ENCODE measurements around the gene TMEM204. TPM values are rescaled to one million over a fixed set of nuclear protein-coding genes. Genes with fewer than 3 reads are reported as not detected.
"Not testable (repeated sequence)": the region's sequence is repeated elsewhere in the genome, so short reads cannot be mapped to it uniquely, and the experiment has no call there.

Gene TMEM204
- total RNA-seq, 1 donor from 2014 or later = 3.7 TPM

DNA sequence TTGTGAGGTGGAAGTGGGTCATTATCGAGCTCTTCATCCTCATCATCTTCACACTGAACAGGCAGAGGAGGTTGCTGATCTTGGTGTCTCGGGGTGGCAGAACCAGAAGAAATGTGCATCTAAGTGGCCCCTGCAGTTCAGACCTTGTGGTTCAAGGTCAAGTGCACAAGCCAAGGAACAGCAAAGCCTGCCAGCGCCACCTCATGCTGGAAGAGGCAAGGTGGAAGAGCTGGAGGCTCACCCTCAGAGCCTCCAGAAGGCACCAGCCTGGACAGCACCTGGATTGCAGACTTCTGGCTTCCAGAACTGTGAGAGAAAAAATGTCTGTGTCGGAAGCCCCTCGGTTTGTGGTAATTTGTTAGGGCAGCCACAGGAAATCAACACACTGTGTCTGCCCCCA is 45.7 kb downstream of the TMEM204 start:
- FAIRE-seq = no peak
- no peak for DNase-seq (ENCODE audit: low spot score in 2 of 2)

DNA sequence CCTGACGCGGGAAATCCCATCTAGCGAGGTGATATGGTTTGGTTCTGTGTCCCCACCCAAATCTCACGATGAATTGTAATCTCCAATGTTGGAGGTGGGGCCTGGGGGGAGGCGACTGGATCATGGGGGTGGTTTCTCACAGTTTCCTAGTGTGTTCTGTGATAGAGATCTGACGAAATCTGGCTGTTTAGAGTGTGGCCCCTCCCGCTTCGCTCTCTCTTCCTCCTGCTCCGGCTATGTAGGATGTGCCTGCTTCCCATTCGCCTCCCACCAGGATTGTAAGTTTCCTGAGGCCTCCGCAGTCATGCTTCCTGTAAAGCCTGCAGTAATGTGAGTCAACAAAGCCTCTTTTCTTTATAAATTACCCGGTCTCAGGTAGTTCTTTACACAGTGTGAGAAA is 46.8 kb downstream of the TMEM204 start:
- no peak for FAIRE-seq

DNA sequence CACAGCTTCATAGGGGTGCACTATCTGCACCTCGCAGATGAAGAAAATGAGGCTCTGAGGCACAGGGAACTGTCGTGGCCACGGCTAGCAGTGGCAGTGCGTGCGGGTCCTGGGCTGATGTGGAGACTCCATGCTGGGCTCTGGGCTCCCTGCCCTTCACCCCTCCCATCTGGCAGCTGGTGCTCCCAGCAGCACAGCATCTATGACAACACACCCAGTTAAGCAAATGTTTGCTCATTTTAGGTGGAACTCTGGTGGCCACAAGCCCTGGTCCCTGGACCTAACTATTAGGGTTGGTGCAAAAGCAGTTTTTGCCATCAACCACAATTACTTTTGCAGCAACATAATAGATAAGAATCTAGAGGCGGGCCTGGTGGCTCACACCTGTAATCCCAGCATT is 47.5 kb downstream of the TMEM204 start:
- FAIRE-seq (no peak), DNase-seq (ENCODE audit: low spot score in 2 of 2) (no peak)

More for the DNA sequence above, 46.8 kb downstream of the TMEM204 start:
- DNase-seq (ENCODE audit: low spot score in 2 of 2) = no peak

GRCh38 chr16:1581804-1582203 is 48.3 kb downstream of the TMEM204 start:
- DNase-seq (ENCODE audit: low spot score in 2 of 2) (no peak), FAIRE-seq (no peak)

- FAIRE-seq (no peak), DNase-seq (ENCODE audit: low spot score in 2 of 2) (no peak)
Observed at GRCh38 chr16:1583180-1583579, 49.7 kb downstream of the TMEM204 start.

DNA sequence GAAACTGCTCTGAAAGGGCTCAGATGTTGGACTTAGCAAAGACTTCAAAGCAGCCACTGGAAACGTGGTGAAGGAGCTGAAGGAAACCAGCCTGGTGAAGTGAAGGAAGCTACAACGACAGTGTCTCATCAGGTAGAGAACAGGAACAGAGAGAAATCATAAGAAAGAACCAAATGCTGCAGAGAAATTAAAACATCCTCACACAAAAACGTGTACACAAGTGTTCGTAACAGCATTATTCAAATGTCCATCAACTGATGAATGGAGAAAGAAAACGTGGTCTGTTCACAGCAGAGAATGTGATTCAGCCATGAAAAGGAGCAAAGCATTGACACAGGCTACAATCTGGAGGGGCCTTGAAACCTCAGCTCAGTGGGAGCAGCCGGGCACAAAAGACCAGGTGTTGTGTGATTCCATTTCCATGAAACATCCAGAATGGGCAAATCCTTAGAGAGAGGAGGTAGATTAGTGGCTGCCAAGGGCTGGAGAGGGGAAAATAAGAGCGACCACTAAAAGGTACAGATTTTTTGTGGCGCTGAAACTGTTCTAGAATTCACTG is 51.5 kb downstream of the TMEM204 start:
- DNase-seq (ENCODE audit: low spot score in 2 of 2) = no peak

GRCh38 chr16:1590366-1590765 is 56.9 kb downstream of the TMEM204 start:
- DNase-seq (ENCODE audit: low spot score in 2 of 2) (no peak), FAIRE-seq (no peak)

More for the DNA sequence above, 51.5 kb downstream of the TMEM204 start:
- no peak for FAIRE-seq

- FAIRE-seq = no peak
Observed at GRCh38 chr16:1590930-1591705, 57.7 kb downstream of the TMEM204 start.

GRCh38 chr16:1592446-1592845 is 59.0 kb downstream of the TMEM204 start:
- FAIRE-seq (no peak), DNase-seq (ENCODE audit: low spot score in 2 of 2) (no peak)

More at GRCh38 chr16:1590930-1591705, 57.7 kb downstream of the TMEM204 start:
- DNase-seq (ENCODE audit: low spot score in 2 of 2) = no peak

DNA sequence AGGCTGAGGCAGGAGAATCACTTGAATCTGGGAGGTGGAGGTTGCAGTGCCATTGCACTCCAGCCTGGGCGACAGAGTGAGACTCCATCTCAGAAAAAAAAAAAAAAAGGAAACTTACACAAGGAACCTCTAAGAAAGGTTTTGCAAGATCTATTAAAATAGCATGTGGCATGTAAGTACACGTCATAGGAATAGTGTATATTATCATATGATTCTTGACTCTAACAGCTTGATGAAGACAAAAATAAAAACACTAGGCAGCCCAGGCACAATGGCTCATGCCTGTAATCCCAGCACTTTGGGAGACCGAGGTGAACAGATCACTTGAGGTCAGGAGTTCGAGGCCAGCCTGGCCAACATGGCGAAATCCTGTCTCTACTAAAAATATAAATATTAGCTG is 62.0 kb downstream of the TMEM204 start:
- FAIRE-seq; DNase-seq (ENCODE audit: low spot score in 2 of 2): not testable (repeated sequence)

DNA sequence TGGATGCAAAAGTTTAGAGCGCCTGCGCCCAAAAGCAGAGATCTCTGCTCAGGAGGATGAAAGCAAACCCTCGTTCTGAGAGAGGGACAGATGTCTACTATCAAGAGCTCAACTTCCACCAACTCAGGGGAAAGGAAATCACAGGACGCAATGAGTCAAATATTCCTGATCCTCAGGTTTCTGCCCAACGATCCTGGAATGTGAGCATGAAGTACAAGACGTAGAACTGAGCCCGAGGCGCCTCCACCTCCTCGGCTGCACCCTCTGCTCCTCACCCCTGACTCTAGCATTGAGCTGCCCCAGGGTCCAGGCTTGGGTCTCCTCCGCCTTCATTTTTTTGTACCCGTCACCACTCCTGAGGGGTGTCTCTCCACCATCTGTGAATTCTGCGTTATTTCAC is 63.0 kb downstream of the TMEM204 start:
- no peak for DNase-seq (ENCODE audit: low spot score in 2 of 2)
- FAIRE-seq = no peak

- no peak for FAIRE-seq
Observed at GRCh38 chr16:1597154-1597553, 63.7 kb downstream of the TMEM204 start.

DNA sequence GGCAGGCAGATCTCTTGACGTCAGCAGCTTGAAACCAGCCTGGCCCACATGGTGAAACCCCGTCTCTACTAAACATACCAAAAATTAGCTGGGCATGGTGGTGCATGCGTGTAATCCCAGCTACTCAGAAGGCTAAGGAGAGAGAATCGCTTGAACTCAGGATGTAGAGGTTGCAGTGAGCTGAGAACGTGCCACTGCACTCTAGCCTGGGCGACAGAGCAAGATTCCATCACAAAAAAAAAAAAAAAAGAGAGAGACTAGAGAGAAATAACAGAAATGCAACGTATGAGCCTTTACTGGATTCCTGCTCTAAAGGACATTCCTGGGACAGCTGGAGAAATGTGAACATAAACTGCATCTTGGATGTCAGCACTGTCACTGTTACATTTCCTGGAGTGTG is 67.6 kb downstream of the TMEM204 start:
- DNase-seq (ENCODE audit: low spot score in 2 of 2) (no peak), FAIRE-seq (no peak)

More at GRCh38 chr16:1597154-1597553, 63.7 kb downstream of the TMEM204 start:
- DNase-seq (ENCODE audit: low spot score in 2 of 2) = no peak

GRCh38 chr16:1601489-1601888 is 68.0 kb downstream of the TMEM204 start:
- no peak for DNase-seq (ENCODE audit: low spot score in 2 of 2)
- FAIRE-seq = no peak

GRCh38 chr16:1602285-1602684 is 68.8 kb downstream of the TMEM204 start:
- FAIRE-seq = no peak
- DNase-seq (ENCODE audit: low spot score in 2 of 2) = no peak

Other genes with a start within 250 kb of the TMEM204 start
- gene UBE2I, start 224.0 kb upstream of the TMEM204 start, total RNA-seq = 48.5 TPM
- 11.4 TPM for gene BAIAP3, start 200.0 kb upstream of the TMEM204 start, total RNA-seq
- 39.5 TPM for gene TSR3, start 181.8 kb upstream of the TMEM204 start, total RNA-seq
- 17.9 TPM for gene GNPTG, start 181.7 kb upstream of the TMEM204 start, total RNA-seq
- 8.2 TPM for gene UNKL, start 119.0 kb upstream of the TMEM204 start, total RNA-seq
- gene UQCC4, start 112.9 kb upstream of the TMEM204 start, total RNA-seq = 13.5 TPM
- gene PERCC1, start 102.6 kb upstream of the TMEM204 start, total RNA-seq = not detected
- gene CCDC154, start 89.1 kb upstream of the TMEM204 start, total RNA-seq = 0.41 TPM
- gene CLCN7, start 58.6 kb upstream of the TMEM204 start, total RNA-seq = 29.3 TPM
- not detected for gene PTX4, start 44.7 kb upstream of the TMEM204 start, total RNA-seq
- gene TELO2, start 40.3 kb upstream of the TMEM204 start, total RNA-seq = 14.3 TPM
- 41.2 TPM for gene IFT140, start 78.4 kb downstream of the TMEM204 start, total RNA-seq
- 8.2 TPM for gene CRAMP1, start 78.7 kb downstream of the TMEM204 start, total RNA-seq
- 28.5 TPM for gene JPT2, start 144.6 kb downstream of the TMEM204 start, total RNA-seq
- gene MAPK8IP3, start 172.5 kb downstream of the TMEM204 start, total RNA-seq = 66.0 TPM
- gene NME3, start 237.9 kb downstream of the TMEM204 start, total RNA-seq = 35.1 TPM
- 7.7 TPM for gene EME2, start 239.1 kb downstream of the TMEM204 start, total RNA-seq
- gene MRPS34, start 239.5 kb downstream of the TMEM204 start, total RNA-seq = 31.4 TPM
- 57.9 TPM for gene SPSB3, start 248.9 kb downstream of the TMEM204 start, total RNA-seq
- gene NUBP2, start 249.3 kb downstream of the TMEM204 start, total RNA-seq = 37.9 TPM

Data from frontal cortex (tissue), 4 donors.